RWPE2 (cell line): Measurements from ENCODE around the gene KRTAP4-5.
"Not testable (repeated sequence)": the region's sequence is repeated elsewhere in the genome, so short reads cannot be mapped to it uniquely, and the experiment has no call there.

Experiments used
- ATAC-seq: fragments of 200-7000 bp; cut with Tn5 transposase; 3 replicates; pipeline ENCODE4 v1.9.1; 2021; ENCODE audit warnings: low read depth
- DNase-seq: peaks from one replicate; pipeline ENCODE4 v3.0.0-alpha.2; 2020; ENCODE audit warnings: low spot score
- H3K27ac ChIP-seq: fragments of 450-650 bp; 2 replicates; pipeline ENCODE4 v1.5.1; 2017; ENCODE audit warnings: mild to moderate bottlenecking; ENCODE audit not compliant: poor library complexity, severe bottlenecking
- H3K27me3 ChIP-seq: fragments of 250-450 bp; sonication (Bioruptor Pico); 2 replicates; pipeline ENCODE4 v1.5.1; 2021; ENCODE audit warnings: mild to moderate bottlenecking, moderate library complexity; ENCODE audit not compliant: insufficient read depth, poor library complexity, severe bottlenecking
- H3K36me3 ChIP-seq: fragments of 250-450 bp; sonication (Bioruptor Pico); 2 replicates; pipeline ENCODE4 v1.5.1; 2020; ENCODE audit warnings: low read depth, mild to moderate bottlenecking, moderate library complexity
- H3K4me1 ChIP-seq: fragments of 250-450 bp; sonication (Bioruptor Pico); 2 replicates; pipeline ENCODE4 v1.5.1; 2021; ENCODE audit warnings: mild to moderate bottlenecking, moderate library complexity; ENCODE audit not compliant: insufficient read depth, poor library complexity, severe bottlenecking
- H3K4me3 ChIP-seq: fragments of 250-450 bp; sonication (Bioruptor Pico); 2 replicates; pipeline ENCODE4 v1.5.1; 2021; ENCODE audit warnings: mild to moderate bottlenecking, moderate library complexity; ENCODE audit not compliant: severe bottlenecking
- H3K9me3 ChIP-seq: fragments of 250-450 bp; sonication (Bioruptor Pico); 2 replicates; pipeline ENCODE4 v1.5.1; 2021; ENCODE audit warnings: mild to moderate bottlenecking, moderate library complexity; ENCODE audit not compliant: severe bottlenecking
- CTCF ChIP-seq: fragments of 450-650 bp; IDR thresholded peaks from one replicate; pipeline ENCODE4 v1.5.1; 2017; ENCODE audit warnings: mild to moderate bottlenecking, moderate library complexity; ENCODE audit not compliant: poor library complexity, severe bottlenecking

KRTAP4-5 gene

GRCh38 chr17:41133880-41134735 lies 15.5 kb downstream of the KRTAP4-5 start:
- H3K36me3 ChIP-seq, result no peaks in the 10 kb centered on the region
- ATAC-seq, result no peak
- no peak for TF ChIP-seq CTCF
- H3K4me3 ChIP-seq, result no peak overlapping the region
- peak overlapping the region; percentile 90 for H3K27ac ChIP-seq
- H3K9me3 ChIP-seq, result no peaks in the 10 kb centered on the region
- no peaks in the 10 kb centered on the region for H3K27me3 ChIP-seq
- H3K4me1 ChIP-seq, result peaks cover 25% of the 10 kb centered on the region
- no peak for DNase-seq

DNA sequence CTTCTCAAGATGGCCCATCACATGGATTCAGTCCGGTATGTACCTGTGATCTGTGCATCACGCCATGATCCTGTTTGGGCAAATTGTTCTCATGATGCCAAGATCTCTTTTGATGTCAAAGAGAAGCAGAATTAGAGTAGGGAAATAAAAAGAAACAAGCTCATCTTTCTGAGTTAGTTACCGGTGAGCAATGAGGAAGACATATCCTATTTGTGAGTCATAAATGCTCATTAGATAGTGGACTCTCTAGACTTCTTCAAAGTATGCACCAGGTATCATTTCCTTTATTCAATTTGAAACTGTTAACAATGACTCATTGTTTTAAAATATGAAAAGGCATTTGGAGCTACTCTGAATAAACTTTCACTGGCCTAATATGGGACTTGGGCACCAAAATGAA lies 17.6 kb downstream of the KRTAP4-5 start:
- H3K4me1 ChIP-seq, result peaks cover 25% of the 10 kb centered on the region
- peak overlapping the region; percentile 90 for H3K27ac ChIP-seq
- peak; percentile 100 for ATAC-seq
- no peaks in the 10 kb centered on the region for H3K36me3 ChIP-seq
- H3K9me3 ChIP-seq, result no peaks in the 10 kb centered on the region
- no peaks in the 10 kb centered on the region for H3K27me3 ChIP-seq
- no peak overlapping the region for H3K4me3 ChIP-seq
- TF ChIP-seq CTCF, result no peak
- DNase-seq, result no peak

GRCh38 chr17:41127371-41127770 lies 22.3 kb downstream of the KRTAP4-5 start:
- no peak for DNase-seq
- no peak overlapping the region for H3K27ac ChIP-seq

GRCh38 chr17:41126412-41126811 lies 23.2 kb downstream of the KRTAP4-5 start:
- no peak overlapping the region for H3K4me3 ChIP-seq
- ATAC-seq, result no peak
- no peak overlapping the region for H3K27ac ChIP-seq
- no peaks in the 10 kb centered on the region for H3K27me3 ChIP-seq
- no peak for TF ChIP-seq CTCF
- no peak for DNase-seq
- no peaks in the 10 kb centered on the region for H3K9me3 ChIP-seq
- peaks cover 8% of the 10 kb centered on the region for H3K4me1 ChIP-seq
- no peaks in the 10 kb centered on the region for H3K36me3 ChIP-seq

More at GRCh38 chr17:41127371-41127770, 22.3 kb downstream of the KRTAP4-5 start:
- no peak for TF ChIP-seq CTCF
- Histone ChIP-seq H3K4me1 (peaks cover 16% of the 10 kb centered on the region), H3K27me3 (no peaks in the 10 kb centered on the region), H3K4me3 (no peak overlapping the region), H3K36me3 (no peaks in the 10 kb centered on the region), H3K9me3 (no peaks in the 10 kb centered on the region)
- ATAC-seq, result no peak

DNA sequence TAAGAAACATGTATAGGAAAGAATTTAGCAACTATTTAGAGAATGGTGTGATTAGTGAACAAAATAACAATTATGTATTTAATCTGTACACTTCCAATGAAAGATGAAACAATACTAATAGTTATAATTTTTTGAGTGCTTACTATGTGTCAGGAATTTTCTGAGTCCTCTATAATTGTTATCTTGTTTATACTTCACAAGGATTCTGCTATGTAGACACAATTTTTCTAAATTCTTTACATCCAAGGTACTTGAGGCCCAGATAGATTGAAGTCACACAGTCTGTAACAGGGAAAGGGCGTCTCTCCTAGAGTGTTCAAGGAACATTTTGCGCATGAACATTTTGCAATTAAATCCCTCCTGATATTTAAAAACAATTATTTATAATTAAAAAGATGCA lies 24.6 kb downstream of the KRTAP4-5 start:
- ATAC-seq (no peak), DNase-seq (no peak)
- Histone ChIP-seq H3K36me3 (no peaks in the 10 kb centered on the region), H3K4me1 (peaks cover 7% of the 10 kb centered on the region), H3K9me3 (no peaks in the 10 kb centered on the region), H3K4me3 (no peak overlapping the region), H3K27ac (no peak overlapping the region), H3K27me3 (no peaks in the 10 kb centered on the region)
- no peak for TF ChIP-seq CTCF

- not testable (repeated sequence) for H3K4me3 ChIP-seq, H3K9me3 ChIP-seq, H3K36me3 ChIP-seq, H3K27me3 ChIP-seq, ATAC-seq, H3K4me1 ChIP-seq, H3K27ac ChIP-seq, DNase-seq
These were observed 25.6 kb downstream of the KRTAP4-5 start, which contains the start of gene KRTAP4-12 for GRCh38 chr17:41123991-41124371. TSS of gene KRTAP4-12 (minus strand) at chr17:41124182. CDS start at chr17:41124122, 60 bp downstream.

DNA sequence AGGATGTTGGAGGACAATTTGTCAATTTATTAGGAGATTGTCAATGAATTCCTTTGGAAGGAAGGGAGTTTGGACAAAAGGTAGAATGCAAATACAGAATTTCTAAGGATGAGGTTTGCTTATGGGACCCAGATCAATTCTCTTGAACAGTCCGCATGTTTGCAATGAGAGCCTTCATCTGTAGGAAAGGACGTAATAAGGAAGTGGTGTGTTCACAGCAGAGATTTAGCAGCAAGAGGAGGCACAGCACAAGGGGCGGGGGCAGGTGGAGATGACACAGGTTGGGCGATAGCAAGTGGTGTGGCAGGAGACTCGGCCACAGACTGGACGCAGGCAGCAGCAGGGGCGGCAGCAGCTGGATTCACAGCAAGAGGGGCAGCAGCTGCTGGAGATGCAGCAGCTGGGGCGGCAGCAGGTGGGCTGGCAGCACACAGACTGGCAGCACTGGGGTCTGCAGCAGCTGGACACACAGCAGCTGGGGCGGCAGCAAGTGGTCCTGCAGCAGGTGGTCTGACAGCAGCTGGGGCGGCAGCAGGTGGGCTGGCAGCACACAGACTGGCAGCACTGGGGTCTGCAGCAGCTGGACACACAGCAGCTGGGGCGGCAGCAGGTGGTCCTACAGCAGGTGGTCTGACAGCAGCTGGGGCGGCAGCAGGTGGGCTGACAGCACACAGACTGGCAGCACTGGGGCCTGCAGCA lies 26.2 kb downstream of the KRTAP4-5 start:
- not testable (repeated sequence) for H3K9me3 ChIP-seq, H3K36me3 ChIP-seq, H3K27me3 ChIP-seq, H3K27ac ChIP-seq, DNase-seq, ATAC-seq, H3K4me3 ChIP-seq
- peaks cover 11% of the 10 kb centered on the region for H3K4me1 ChIP-seq
